Measurements from ENCODE around the gene ALDH1A2.
"Not testable (repeated sequence)": the region's sequence is repeated elsewhere in the genome, so short reads cannot be mapped to it uniquely, and the experiment has no call there.

ALDH1A2 gene

GRCh38 chr15:58040150-58040549, 25.4 kb downstream of the ALDH1A2 start:
- no peak for DNase-seq (ENCODE audit: low read depth)

- DNase-seq (ENCODE audit: low read depth): no peak
Observed at GRCh38 chr15:58039079-58040035, 26.2 kb downstream of the ALDH1A2 start.

DNA sequence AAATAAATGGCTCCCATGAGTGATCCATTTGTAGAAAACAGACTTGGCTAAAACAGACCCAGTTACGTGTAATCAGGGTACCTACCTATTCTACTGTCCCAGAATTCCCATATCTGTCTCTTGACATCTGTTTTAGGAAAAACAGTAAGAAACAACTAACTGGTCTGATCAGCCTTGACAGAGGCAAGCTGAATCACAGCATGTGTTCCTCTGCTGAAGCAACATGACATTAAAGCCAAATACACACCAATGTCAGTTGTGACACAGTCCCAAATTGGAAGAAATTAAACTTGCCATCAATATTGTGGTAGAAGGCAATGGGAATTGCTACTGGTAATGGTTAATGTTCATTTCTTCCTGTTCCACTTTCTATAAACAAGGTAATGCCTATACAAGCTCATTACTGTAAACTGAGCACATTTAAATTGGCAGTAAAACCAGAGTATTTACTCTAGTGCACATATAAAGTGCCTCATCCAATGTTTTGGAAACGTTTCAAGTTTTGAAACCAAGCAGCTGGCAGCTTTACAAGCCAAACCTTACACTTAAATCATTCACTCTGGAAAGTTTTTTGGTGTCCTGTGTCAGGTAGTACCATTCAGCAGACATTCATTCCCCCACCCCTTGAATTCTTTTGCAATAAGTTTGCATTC, 27.0 kb downstream of the ALDH1A2 start:
- no peak for DNase-seq (ENCODE audit: low read depth)

GRCh38 chr15:58037723-58038301, 27.7 kb downstream of the ALDH1A2 start:
- DNase-seq (ENCODE audit: low read depth): no peak

DNA sequence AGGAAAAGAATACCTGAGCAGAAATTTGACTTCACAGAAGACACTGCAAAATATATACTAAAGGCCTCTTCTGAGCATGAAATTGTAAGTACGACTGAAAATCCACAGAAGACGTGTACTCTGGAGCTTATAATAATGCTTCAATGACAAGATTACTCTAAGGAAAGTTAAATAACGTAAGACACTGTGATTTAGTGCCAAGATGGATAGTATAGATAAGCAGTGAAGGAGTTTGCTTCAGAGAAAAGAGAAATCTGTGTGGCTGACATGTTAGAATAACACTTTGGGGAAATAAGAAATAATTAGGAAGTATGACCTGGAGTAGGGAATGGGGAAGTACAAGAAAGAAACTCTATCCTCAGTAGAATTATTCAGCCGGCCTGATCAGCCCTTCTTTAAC, 28.9 kb downstream of the ALDH1A2 start:
- DNase-seq (ENCODE audit: low read depth): no peak

GRCh38 chr15:58028392-58028791, 37.1 kb downstream of the ALDH1A2 start:
- DNase-seq (ENCODE audit: low read depth): not testable (repeated sequence)

DNA sequence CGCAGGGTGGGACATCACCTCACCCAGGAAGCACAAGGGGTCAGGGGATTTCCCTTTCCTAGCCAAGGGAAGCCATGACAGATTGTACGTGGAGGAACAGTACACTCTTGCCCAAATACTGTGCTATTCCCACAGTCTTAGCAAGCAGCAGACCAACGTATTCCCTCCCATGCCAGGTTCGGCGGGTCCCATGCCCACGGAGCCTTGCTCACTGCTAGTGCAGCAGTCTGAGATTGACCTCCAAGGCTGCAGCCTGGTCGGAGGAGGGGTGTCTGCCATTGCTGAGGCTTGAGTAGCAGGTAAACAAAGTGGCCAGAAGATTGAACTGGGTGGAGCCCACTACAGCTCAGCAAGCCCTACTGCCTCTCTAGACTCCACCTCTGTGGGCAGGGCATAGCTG, 39.0 kb downstream of the ALDH1A2 start:
- no peak for DNase-seq (ENCODE audit: low read depth)

DNA sequence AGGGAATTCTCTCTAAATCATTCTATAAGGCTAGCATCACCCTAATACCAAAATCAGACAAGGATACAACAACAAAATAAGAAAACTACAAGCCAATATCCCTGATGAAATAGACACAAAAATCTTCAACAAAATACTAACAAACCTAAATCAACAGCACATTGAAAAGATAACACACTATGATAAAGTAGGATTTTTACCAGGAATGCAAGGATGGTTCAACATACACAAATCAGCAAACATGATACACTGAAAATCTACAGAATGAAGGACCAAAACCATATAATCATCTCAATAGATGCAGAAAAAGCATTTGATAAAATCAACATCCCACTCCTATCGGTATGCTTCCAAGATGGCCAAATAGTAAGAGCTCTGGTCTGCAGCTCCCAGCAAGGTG, 39.5 kb downstream of the ALDH1A2 start:
- no peak for DNase-seq (ENCODE audit: low read depth)

DNA sequence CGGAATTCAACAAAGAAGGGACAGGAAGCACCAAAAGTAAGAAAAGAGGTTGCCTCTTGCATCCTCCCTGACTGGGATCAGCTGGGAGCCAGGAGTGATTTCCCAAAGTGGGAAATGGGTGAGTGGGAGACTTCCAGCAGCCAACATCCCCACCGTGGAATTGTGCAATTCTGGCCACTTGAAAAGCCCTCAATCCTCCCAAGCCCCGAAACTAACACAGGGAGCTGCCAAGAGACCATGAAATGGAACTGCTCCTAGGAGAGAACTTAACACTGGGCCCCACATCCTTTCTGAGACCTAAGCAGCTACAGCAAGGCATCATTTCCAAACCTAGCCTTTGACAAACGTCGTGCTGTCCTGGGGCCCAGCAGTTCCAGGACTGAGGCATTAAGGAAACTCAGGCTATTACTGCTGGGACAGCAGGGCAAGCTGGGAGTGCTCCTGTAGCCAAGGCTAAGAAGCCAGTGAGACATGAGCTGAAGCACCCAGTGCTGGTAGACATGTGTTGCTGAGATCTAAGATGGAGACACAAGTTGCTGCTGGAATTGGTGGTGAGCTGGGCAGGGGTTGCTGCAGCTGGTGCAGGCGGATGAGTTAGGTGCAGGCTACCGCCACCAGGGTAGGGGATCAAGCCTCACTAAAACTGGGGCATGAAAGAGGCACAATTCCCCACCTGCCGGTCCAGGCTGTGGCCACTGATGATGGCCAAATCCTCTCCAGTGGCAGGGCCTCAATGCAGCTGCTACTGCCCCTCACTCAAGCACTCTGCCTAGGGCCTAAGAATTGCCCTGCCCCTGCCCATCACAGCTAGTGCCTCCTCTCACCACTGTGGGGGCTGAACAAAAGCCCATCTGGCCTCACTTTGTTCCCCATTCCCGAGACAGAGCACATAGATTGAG, 43.9 kb downstream of the ALDH1A2 start:
- no peak for DNase-seq (ENCODE audit: low read depth)

- DNase-seq (ENCODE audit: low read depth): no peak
Observed at GRCh38 chr15:58019503-58020376, 45.8 kb downstream of the ALDH1A2 start.

DNA sequence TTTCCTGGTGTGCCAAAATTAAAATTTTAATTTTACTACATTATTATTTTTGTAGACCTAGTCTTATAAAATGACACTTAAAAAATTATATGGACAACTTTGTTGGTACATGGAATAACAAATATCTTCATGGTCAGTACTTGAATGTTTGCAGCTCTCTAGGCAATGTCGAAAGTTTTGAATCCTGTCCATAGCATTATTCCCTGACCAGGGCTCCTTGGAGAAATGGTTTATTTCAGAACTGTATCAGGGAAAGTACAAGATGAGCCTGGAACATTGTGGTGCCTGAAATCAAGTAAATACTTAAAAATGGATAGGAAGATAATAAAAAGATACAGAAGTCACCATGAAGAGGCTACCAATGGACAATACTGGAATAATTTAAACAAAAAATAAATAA, 47.6 kb downstream of the ALDH1A2 start:
- DNase-seq (ENCODE audit: low read depth): no peak

DNA sequence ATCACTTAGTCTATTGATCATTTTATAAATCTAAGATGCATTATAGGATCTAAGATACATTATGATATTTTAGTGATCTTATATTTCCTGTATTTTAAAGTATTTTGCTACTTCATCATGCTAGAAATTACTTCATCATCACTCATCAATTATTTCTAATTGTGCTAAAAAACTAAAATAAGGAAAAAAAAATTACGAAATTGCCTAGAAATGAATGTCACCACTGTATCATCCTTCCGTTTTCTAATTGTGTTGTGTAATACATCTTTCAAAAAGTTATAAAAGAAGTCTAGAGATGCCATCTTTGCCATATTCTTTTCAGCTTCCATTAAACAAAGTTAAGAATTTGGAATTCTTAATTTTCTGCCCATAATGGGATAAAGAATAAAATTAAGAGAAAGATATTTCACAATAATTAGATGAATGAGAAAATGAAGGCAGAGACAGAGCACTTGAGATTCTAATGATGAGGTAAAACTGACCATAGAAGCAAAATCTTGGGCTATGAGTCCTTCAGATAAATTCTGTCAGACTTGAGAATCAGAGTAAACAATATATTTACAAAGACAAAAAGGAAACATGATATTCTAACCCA, 48.8 kb downstream of the ALDH1A2 start:
- no peak for DNase-seq (ENCODE audit: low read depth)

DNA sequence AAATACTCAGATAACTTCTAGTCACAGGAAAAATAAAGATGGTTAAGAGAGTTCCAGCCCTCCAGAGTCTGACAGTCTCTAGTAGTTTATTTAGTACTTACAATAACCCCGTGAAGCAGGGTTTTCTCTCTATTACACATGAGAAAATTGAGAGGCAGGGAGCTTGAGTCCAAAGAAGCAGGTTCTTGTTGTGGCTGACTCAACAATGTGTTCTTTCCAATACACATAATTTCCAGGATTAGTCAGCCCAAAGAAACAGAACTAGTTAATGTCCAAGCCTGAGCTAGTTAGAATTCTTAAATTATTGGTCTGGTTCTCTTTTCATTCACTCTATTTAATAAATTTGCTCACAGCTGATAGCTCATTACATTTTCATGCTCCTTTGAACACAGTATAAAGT, 49.9 kb downstream of the ALDH1A2 start:
- DNase-seq (ENCODE audit: low read depth): no peak

- DNase-seq (ENCODE audit: low read depth): no peak
Observed at GRCh38 chr15:58014470-58014869, 51.0 kb downstream of the ALDH1A2 start.

DNA sequence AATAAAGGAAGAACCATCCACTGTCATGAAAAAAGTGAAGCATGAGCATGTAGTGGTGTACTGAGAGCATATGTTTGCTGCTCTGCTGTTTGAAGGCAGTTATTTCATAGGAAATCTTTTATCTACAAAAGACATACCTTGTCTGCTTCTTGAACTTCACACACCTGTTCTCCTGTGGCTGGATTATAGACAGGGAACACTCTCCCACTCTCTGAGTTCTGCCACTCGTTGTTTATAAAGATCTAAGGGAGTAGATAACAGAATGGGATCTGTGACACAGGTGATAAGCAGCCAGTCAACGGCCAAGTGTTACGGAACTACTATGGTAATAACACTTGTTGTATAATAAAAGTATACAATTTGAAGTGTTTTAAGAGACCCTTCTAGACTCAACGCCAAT, 51.5 kb downstream of the ALDH1A2 start:
- no peak for DNase-seq (ENCODE audit: low read depth)

DNA sequence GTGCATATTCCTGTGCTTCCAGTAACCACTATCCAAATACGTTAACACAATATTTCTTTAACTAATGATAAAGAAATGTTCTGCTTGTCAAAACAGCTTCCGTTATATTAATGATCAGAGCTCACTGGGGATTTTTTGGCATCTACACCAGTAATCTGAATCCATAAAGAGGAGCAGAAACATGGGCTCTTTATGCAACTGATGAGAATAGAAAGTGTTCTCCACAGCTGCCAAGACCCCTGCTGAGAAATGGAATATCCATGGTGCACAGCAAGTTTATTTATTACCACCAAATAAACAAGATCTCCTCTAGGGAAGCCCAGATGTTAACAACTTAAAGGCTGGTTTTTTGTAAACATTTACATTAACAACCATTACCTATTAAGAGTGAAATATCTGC, 54.5 kb downstream of the ALDH1A2 start:
- DNase-seq (ENCODE audit: low read depth): no peak

GRCh38 chr15:58003810-58004209, 61.7 kb downstream of the ALDH1A2 start:
- no peak for DNase-seq (ENCODE audit: low read depth)

- no peak for DNase-seq (ENCODE audit: low read depth)
Observed at GRCh38 chr15:58002338-58003126, 63.0 kb downstream of the ALDH1A2 start.

DNA sequence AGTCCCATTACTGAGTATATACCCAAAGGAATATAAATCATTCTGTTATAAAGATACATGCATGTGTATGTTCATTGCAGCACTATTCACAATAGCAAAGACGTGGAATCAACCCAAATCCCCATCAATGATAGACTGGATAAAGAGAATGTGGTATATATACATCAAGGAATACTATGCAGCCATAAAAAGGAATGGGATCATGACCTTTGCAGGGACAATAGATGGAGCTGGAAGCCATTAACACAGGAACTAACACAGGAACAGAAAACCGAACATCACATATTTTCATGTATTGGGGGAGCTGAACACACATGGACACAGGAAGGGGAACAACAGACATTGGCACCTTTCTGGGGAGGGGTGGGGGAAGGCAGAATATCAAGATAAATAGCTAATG, 65.8 kb downstream of the ALDH1A2 start:
- DNase-seq (ENCODE audit: low read depth): not testable (repeated sequence)

DNA sequence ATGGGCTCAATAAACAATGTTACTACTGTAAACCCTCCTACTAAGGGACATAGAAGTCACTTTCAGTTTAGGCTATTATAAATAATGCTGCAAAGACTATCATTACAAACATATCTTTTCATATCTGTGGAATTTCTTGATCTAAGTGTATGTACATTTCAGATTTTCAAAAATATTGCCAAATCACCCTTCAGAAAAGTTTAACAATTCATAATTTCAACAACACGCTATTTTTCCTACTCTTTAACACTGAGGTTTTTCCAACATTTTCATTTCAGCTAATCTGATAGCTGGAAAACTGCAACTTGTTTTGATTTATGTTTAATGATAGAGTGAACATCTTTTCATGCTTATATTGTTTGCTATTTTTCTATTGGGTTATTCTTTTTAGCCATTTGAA, 69.0 kb downstream of the ALDH1A2 start:
- no peak for DNase-seq (ENCODE audit: low read depth)
